ENCODE measurements around the gene DRG2. TPM values are rescaled to one million over a fixed set of nuclear protein-coding genes. Genes with fewer than 3 reads are reported as not detected.

The DRG2 gene
- polyA plus RNA-seq, 1 of the 3 experiments (the other 2 are of a cell fraction) = 39.9 TPM

- no peaks in the 10 kb centered on the region for H3K79me2 ChIP-seq (ENCODE audit: insufficient read depth)
- peaks cover 5 to 23% of the 10 kb centered on the region in 2 experiments for H3K36me3 ChIP-seq (replicated peaks in 1 of 2; ENCODE audit: control insufficient read depth in 1 of 2, insufficient read depth in 2 of 2, low read length in 1 of 2)
- H2AFZ ChIP-seq (ENCODE audit: low read depth) = no peak overlapping the region
- WGBS (ENCODE audit: low lambda C conversion rate) = 92% methylated on average over 3 of the region's 4 CpGs
- H3K4me2 ChIP-seq = no peak overlapping the region
- H3K4me1 ChIP-seq (ENCODE audit: control insufficient read depth in 1 of 2, insufficient read depth in 2 of 2, low read depth in 1 of 2, low read length in 1 of 2) = no peaks in the 10 kb centered on the region
- no peaks in the 10 kb centered on the region for H3K9me3 ChIP-seq
- no peaks in the 10 kb centered on the region for H3K27me3 ChIP-seq (ENCODE audit: insufficient read depth)
- no peak overlapping the region for H3K27ac ChIP-seq (ENCODE audit: low read depth in 2 of 2, low read length in 1 of 2)
- no peak overlapping the region for H3K4me3 ChIP-seq (ENCODE audit: low read depth in 2 of 2, low read length in 1 of 2)
- ChIA-PET POLR2A (interaction anchor here (0.6 kb wide), 1 partner anchor 130 kb away, joined by 3 read pairs; no protein-coding TSS in a partner anchor), CTCF (no interaction called here)
- H3K9me2 ChIP-seq = no peaks in the 10 kb centered on the region
- no peak for DNase-seq
- TF ChIP-seq REST (IDR thresholded peaks at IDR 0.05; ENCODE audit: low read depth, low read length) (no peak), SMC3 (IDR thresholded peaks at IDR 0.05; ENCODE audit: low read depth, low read length) (no peak), POLR2AphosphoS5 (IDR thresholded peaks at IDR 0.05; ENCODE audit: low read depth, low read length) (no peak), FOXM1 (IDR thresholded peaks at IDR 0.05; ENCODE audit: low read depth) (no peak), MXI1 (IDR thresholded peaks at IDR 0.05; ENCODE audit: low read depth, low read length) (no peak), ZBTB33 (IDR thresholded peaks at IDR 0.05; ENCODE audit: borderline replicate concordance, low read depth) (no peak), TEAD4 (IDR thresholded peaks at IDR 0.05; ENCODE audit: borderline replicate concordance, insufficient read depth) (no peak), EZH2phosphoT487 (IDR thresholded peaks at IDR 0.05; ENCODE audit: borderline replicate concordance, low read depth) (no peak), EP300 (IDR thresholded peaks at IDR 0.05; ENCODE audit: borderline replicate concordance in 1 of 2, low read depth in 1 of 2, low read length in 1 of 2) (no peak), SIN3A (IDR thresholded peaks at IDR 0.05; ENCODE audit: borderline replicate concordance, low read depth, low read length) (no peak), PBX3 (IDR thresholded peaks at IDR 0.05) (no peak), GABPA (IDR thresholded peaks at IDR 0.05; ENCODE audit: low read depth) (no peak)
- TF ChIP-seq, protein P1, sequence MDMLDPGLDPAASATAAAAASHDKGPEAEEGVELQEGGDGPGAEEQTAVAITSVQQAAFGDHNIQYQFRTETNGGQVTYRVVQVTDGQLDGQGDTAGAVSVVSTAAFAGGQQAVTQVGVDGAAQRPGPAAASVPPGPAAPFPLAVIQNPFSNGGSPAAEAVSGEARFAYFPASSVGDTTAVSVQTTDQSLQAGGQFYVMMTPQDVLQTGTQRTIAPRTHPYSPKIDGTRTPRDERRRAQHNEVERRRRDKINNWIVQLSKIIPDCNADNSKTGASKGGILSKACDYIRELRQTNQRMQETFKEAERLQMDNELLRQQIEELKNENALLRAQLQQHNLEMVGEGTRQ (IDR thresholded peaks at IDR 0.05; ENCODE audit: borderline replicate concordance, low read depth, low read length) = no peak
- TF ChIP-seq, protein P2, sequence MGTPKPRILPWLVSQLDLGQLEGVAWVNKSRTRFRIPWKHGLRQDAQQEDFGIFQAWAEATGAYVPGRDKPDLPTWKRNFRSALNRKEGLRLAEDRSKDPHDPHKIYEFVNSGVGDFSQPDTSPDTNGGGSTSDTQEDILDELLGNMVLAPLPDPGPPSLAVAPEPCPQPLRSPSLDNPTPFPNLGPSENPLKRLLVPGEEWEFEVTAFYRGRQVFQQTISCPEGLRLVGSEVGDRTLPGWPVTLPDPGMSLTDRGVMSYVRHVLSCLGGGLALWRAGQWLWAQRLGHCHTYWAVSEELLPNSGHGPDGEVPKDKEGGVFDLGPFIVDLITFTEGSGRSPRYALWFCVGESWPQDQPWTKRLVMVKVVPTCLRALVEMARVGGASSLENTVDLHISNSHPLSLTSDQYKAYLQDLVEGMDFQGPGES (IDR thresholded peaks at IDR 0.05; ENCODE audit: low read depth, low read length) = no peak
- H4K20me1 ChIP-seq (ENCODE audit: insufficient read depth) = no peaks in the 10 kb centered on the region
- H3K9ac ChIP-seq = no peak overlapping the region
- peaks cover under 1% of the 10 kb centered on the region for H3F3A ChIP-seq (replicated peaks; ENCODE audit: insufficient read depth)
Measured at GRCh38 chr17:18066866-18067265, 20.9 kb upstream of the DRG2 start.
